Calu3 (cell line): ENCODE data around the gene KCNN1. TPM values are rescaled to one million over a fixed set of nuclear protein-coding genes. Genes with fewer than 3 reads are reported as not detected.

ENCODE experiments used
- BruUV-seq: library from RNA; stranded (reverse); fragments of 400-500 nt; replicated peaks from 2 replicates; lab custom pipeline; 2021; lab: Mats Ljungman, UMichigan
- CTCF ChIA-PET: fragments of 300-600 bp; sonication (Branson Sonifier 250); formaldehyde crosslinking; loops from one replicate; lab custom pipeline; 2022; ENCODE audit warnings: antibody characterized with exemption; lab: Charles Lee
- DNase-seq: peaks from one replicate; pipeline ENCODE4 v3.0.0; 2022
- H3K27ac Mint-ChIP-seq: one replicate; pipeline ENCODE4 v1.8.0; 2022; ENCODE audit warnings: mixed read lengths; ENCODE audit not compliant: unreplicated experiment
- H3K27me3 Mint-ChIP-seq: one replicate; pipeline ENCODE4 v1.8.0; 2022; ENCODE audit warnings: mixed read lengths; ENCODE audit not compliant: unreplicated experiment
- H3K36me3 Mint-ChIP-seq: one replicate; pipeline ENCODE4 v1.8.0; 2022; ENCODE audit warnings: mild to moderate bottlenecking, moderate library complexity, mixed read lengths; ENCODE audit not compliant: insufficient read depth, unreplicated experiment
- H3K4me1 Mint-ChIP-seq: one replicate; pipeline ENCODE4 v1.8.0; 2022; ENCODE audit warnings: mild to moderate bottlenecking, low read depth, mixed read lengths; ENCODE audit not compliant: unreplicated experiment
- H3K4me3 Mint-ChIP-seq: one replicate; pipeline ENCODE4 v1.8.0; 2022; ENCODE audit warnings: mild to moderate bottlenecking, low read depth, moderate library complexity, mixed read lengths; ENCODE audit not compliant: unreplicated experiment
- H3K9me3 Mint-ChIP-seq: one replicate; pipeline ENCODE4 v1.8.0; 2022; ENCODE audit warnings: low read depth, mixed read lengths; ENCODE audit not compliant: unreplicated experiment
- CTCF ChIP-seq: fragments of 200-600 bp; IDR thresholded peaks from one replicate; pipeline ENCODE4 v1.8.0; 2022; ENCODE audit warnings: antibody characterized with exemption; ENCODE audit not compliant: unreplicated experiment
- intact Hi-C: fragments of 100-400 bp; cut with micrococcal nuclease; formaldehyde crosslinking; loops from one replicate; pipeline ENCODE4 v1.10.0; 2022; ENCODE audit not compliant: unreplicated experiment
- total RNA-seq: library from RNA; stranded (reverse); gene quantifications from 2 replicates; pipeline ENCODE4 v1.2.3, GENCODE V29; 2022

KCNN1 gene
- total RNA-seq, 1 experiment from 2014 or later: not detected

GRCh38 chr19:17973759-17974158 lies 6.9 kb downstream of the KCNN1 start:
- CTCF ChIA-PET: no interaction called here
- no TSS peak for BruUV-seq
- no peak for DNase-seq
- Mint-ChIP-seq H3K27ac (no peak overlapping the region), H3K9me3 (no peaks in the 10 kb centered on the region), H3K4me3 (no peak overlapping the region), H3K4me1 (no peaks in the 10 kb centered on the region), H3K36me3 (no peaks in the 10 kb centered on the region), H3K27me3 (peaks cover 22% of the 10 kb centered on the region)
- intact Hi-C loops: no loop called here
- no peak for TF ChIP-seq CTCF

- CTCF ChIA-PET: no interaction called here
- no peaks in the 10 kb centered on the region for H3K9me3 Mint-ChIP-seq
- no peaks in the 10 kb centered on the region for H3K36me3 Mint-ChIP-seq
- BruUV-seq: no TSS peak
- H3K4me3 Mint-ChIP-seq: no peak overlapping the region
- TF ChIP-seq CTCF: no peak
- intact Hi-C loops: no loop called here
- DNase-seq: no peak
- no peaks in the 10 kb centered on the region for H3K4me1 Mint-ChIP-seq
- peaks cover 22% of the 10 kb centered on the region for H3K27me3 Mint-ChIP-seq
- no peak overlapping the region for H3K27ac Mint-ChIP-seq
Observed at GRCh38 chr19:17974551-17974950, 7.6 kb downstream of the KCNN1 start.

- H3K36me3 Mint-ChIP-seq: no peaks in the 10 kb centered on the region
- CTCF ChIA-PET: no interaction called here
Observed at GRCh38 chr19:17975032-17975431, 8.1 kb downstream of the KCNN1 start.

GRCh38 chr19:17977021-17977420 lies 10.1 kb downstream of the KCNN1 start:
- Mint-ChIP-seq H3K27me3 (peaks cover 41% of the 10 kb centered on the region), H3K27ac (no peak overlapping the region), H3K9me3 (no peaks in the 10 kb centered on the region), H3K4me1 (no peaks in the 10 kb centered on the region), H3K36me3 (no peaks in the 10 kb centered on the region), H3K4me3 (no peak overlapping the region)
- intact Hi-C loops: no loop called here
- CTCF ChIA-PET: no interaction called here
- DNase-seq: no peak
- no TSS peak for BruUV-seq
- no peak for TF ChIP-seq CTCF

More at GRCh38 chr19:17975032-17975431, 8.1 kb downstream of the KCNN1 start:
- Mint-ChIP-seq H3K27ac (no peak overlapping the region), H3K27me3 (peaks cover 22% of the 10 kb centered on the region), H3K4me3 (no peak overlapping the region), H3K9me3 (no peaks in the 10 kb centered on the region), H3K4me1 (no peaks in the 10 kb centered on the region)
- no TSS peak for BruUV-seq
- intact Hi-C loops: no loop called here
- TF ChIP-seq CTCF: no peak
- no peak for DNase-seq
